Liver (tissue), 9 donors: ENCODE data around the gene CSTPP1. TPM values are rescaled to one million over a fixed set of nuclear protein-coding genes. Genes with fewer than 3 reads are reported as not detected.

Experiments used
- DNase-seq: peaks from one replicate; pipeline ENCODE4 v3.0.0-alpha.2; 2017; ENCODE audit warnings: low spot score
- H3K27ac ChIP-seq, 2 donors: one replicate each; pipeline ENCODE4 v1.7.0; 2013; ENCODE audit warnings: inconsistent platforms in 2 of 2, low read length in 2 of 2, control low read depth in 1 of 2, low read depth in 1 of 2, mild to moderate bottlenecking in 1 of 2
- H3K27me3 ChIP-seq, 4 donors: one replicate each; pipeline versions ENCODE4 v1.6.1 to v1.7.0; 2013; ENCODE audit warnings: low read length in 3 of 4, inconsistent platforms in 1 of 4, mild to moderate bottlenecking in 1 of 4, moderate library complexity in 1 of 4; ENCODE audit not compliant: control insufficient read depth in 4 of 4, insufficient read depth in 4 of 4
- H3K36me3 ChIP-seq, 4 donors: one replicate each; pipeline versions ENCODE4 v1.6.1 to v1.7.0; 2013; ENCODE audit warnings: low read length in 3 of 4, mild to moderate bottlenecking in 3 of 4, low read depth in 1 of 4, moderate library complexity in 1 of 4; ENCODE audit not compliant: control insufficient read depth in 4 of 4, insufficient read depth in 3 of 4
- H3K4me1 ChIP-seq, 4 donors: one replicate each; pipeline versions ENCODE4 v1.6.1 to v1.7.0; 2013; ENCODE audit warnings: low read length in 3 of 4, mild to moderate bottlenecking in 3 of 4, moderate library complexity in 1 of 4; ENCODE audit not compliant: control insufficient read depth in 4 of 4, insufficient read depth in 4 of 4
- H3K4me3 ChIP-seq, 3 donors: one replicate each; pipeline versions ENCODE4 v1.6.1 to v1.7.0; 2013; ENCODE audit warnings: low read length in 3 of 3, control low read depth in 1 of 3, low read depth in 1 of 3, mild to moderate bottlenecking in 1 of 3
- H3K9ac ChIP-seq, 2 donors: one replicate each; pipeline ENCODE4 v1.7.0; 2013; ENCODE audit warnings: low read length in 2 of 2, mild to moderate bottlenecking in 2 of 2, moderate library complexity in 2 of 2, control low read depth in 1 of 2, low read depth in 1 of 2
- H3K9me3 ChIP-seq, 4 donors: one replicate each; pipeline versions ENCODE4 v1.6.1 to v1.7.0; 2013; ENCODE audit warnings: low read length in 3 of 4; ENCODE audit not compliant: control insufficient read depth in 4 of 4
- ATF3 ChIP-seq: IDR thresholded peaks from 2 replicates; pipeline ENCODE4 v1.6.1; 2016; ENCODE audit warnings: antibody characterized with exemption
- EGR1 ChIP-seq, 2 donors: IDR thresholded peaks; 2 replicates each; pipeline ENCODE4 v1.6.1; 2016 to 2018; ENCODE audit warnings: antibody characterized with exemption in 2 of 2, low read depth in 2 of 2
- GABPA ChIP-seq, 2 donors: IDR thresholded peaks in 1 of 2; conservative IDR thresholded peaks in 1 of 2; 2 replicates each; pipeline ENCODE4 v1.6.1; 2016; ENCODE audit warnings: antibody characterized with exemption in 2 of 2, mild to moderate bottlenecking in 1 of 2, moderate library complexity in 1 of 2
- HNF4A ChIP-seq, 2 donors: conservative IDR thresholded peaks; 2 replicates each; pipeline ENCODE4 v1.6.1; 2016; ENCODE audit warnings: antibody characterized with exemption in 2 of 2, mild to moderate bottlenecking in 2 of 2
- HNF4G ChIP-seq: IDR thresholded peaks from 2 replicates; pipeline ENCODE4 v1.6.1; 2016; ENCODE audit warnings: antibody characterized with exemption
- JUND ChIP-seq, 2 donors: IDR thresholded peaks; 2 replicates each; pipeline ENCODE4 v1.6.1; 2016; ENCODE audit warnings: antibody characterized with exemption in 2 of 2
- MAX ChIP-seq: IDR thresholded peaks from 2 replicates; pipeline ENCODE4 v1.6.1; 2016; ENCODE audit warnings: antibody characterized with exemption
- NR2F2 ChIP-seq: IDR thresholded peaks from 2 replicates; pipeline ENCODE4 v1.6.1; 2016; ENCODE audit warnings: antibody characterized with exemption
- RAD21 ChIP-seq, 2 donors: IDR thresholded peaks; 2 replicates each; pipeline ENCODE4 v1.6.1; 2016; ENCODE audit warnings: antibody characterized with exemption in 2 of 2, mild to moderate bottlenecking in 2 of 2
- REST ChIP-seq: IDR thresholded peaks from 2 replicates; pipeline ENCODE4 v1.6.1; 2016; ENCODE audit warnings: antibody characterized with exemption, mild to moderate bottlenecking
- RXRA ChIP-seq, 2 donors: IDR thresholded peaks; 2 replicates each; pipeline ENCODE4 v1.6.1; 2017 to 2018; ENCODE audit warnings: antibody characterized with exemption in 2 of 2, mild to moderate bottlenecking in 1 of 2
- TAF1 ChIP-seq: conservative IDR thresholded peaks from 2 replicates; pipeline ENCODE4 v1.6.1; 2016; ENCODE audit warnings: antibody characterized with exemption, mild to moderate bottlenecking
- YY1 ChIP-seq: IDR thresholded peaks from 2 replicates; pipeline ENCODE4 v1.6.1; 2016; ENCODE audit warnings: antibody characterized with exemption, mild to moderate bottlenecking
- WGBS: extraction: QIAGEN DNeasy Blood & Tissue Kit; methylation state at CpG from one replicate; pipeline ENCODE4 v1.1.7; 2013; 5-methylcytosine and 5-hydroxymethylcytosine counted together
- polyA plus RNA-seq, 2 donors: library from polyadenylated mRNA; stranded (reverse) in 1 of 2; unstranded in 1 of 2; fragments of 200-250 nt in 1 of 2; fragments of >200 nt in 1 of 2; fragmentation: Nextera tagmentation in 1 of 2; extraction: Ambion mirVana in 1 of 2; gene quantifications; one replicate each; pipeline versions ENCODE4 v1.2.1 to v1.2.3, GENCODE V29; 2013 to 2015
- total RNA-seq, 2 donors: library from RNA; depleted of rRNA; stranded (reverse); fragments of >200 nt; gene quantifications; one replicate each; pipeline ENCODE4 v1.2.3, GENCODE V29; 2014
- donor health status: healthy.
- donor health status: healthy.
- donor health status: healthy.
- donor health status: healthy.
- donor health status: healthy.

CSTPP1 gene
- total and polyA plus RNA-seq, 4 donors, result 5.4 to 6.6 (median 5.7) TPM

- peak overlapping the region; percentile 33 to 64 (median 58) for H3K4me3 ChIP-seq
- H3K27me3 ChIP-seq, result no peaks in the 10 kb centered on the region
- WGBS, result 1% methylated on average over 31 of the region's 31 CpGs
- H3K4me1 ChIP-seq, result peaks cover 8 to 17% (median 16%) of the 10 kb centered on the region in 4 donors
- H3K9ac ChIP-seq, result no peak overlapping the region
- H3K9me3 ChIP-seq, result no peaks in the 10 kb centered on the region
- no peaks in the 10 kb centered on the region for H3K36me3 ChIP-seq
- no peak for TF ChIP-seq ATF3
- no peak for TF ChIP-seq RAD21 (IDR thresholded peaks at IDR 0.05)
- TF ChIP-seq NR2F2, result peak; percentile 75
- TF ChIP-seq REST, result no peak
- peak; percentile 28 for TF ChIP-seq HNF4G
- no peak for TF ChIP-seq YY1
- TF ChIP-seq RXRA (IDR thresholded peaks at IDR 0.05), result peak; percentile 48 to 57
- peak; percentile 74 to 83 for TF ChIP-seq HNF4A (conservative IDR thresholded peaks at IDR 0.05)
- TF ChIP-seq GABPA (IDR thresholded peaks at IDR 0.05 in 1 of 2, conservative IDR thresholded peaks at IDR 0.05 in 1 of 2), result peak in 1 of 2 donors; percentile 9
- no peak for DNase-seq
- H3K27ac ChIP-seq, result peak overlapping the region in 1 of 2 donors; percentile 2
Measured at GRCh38 chr11:46917109-46917761, 19.3 kb upstream of the CSTPP1 start.

GRCh38 chr11:46917762-46918082 is 18.8 kb upstream of the CSTPP1 start:
- H3K27me3 ChIP-seq, result no peaks in the 10 kb centered on the region
- peak overlapping the region; percentile 33 to 58 (median 35) for H3K4me3 ChIP-seq
- no peak overlapping the region for H3K9ac ChIP-seq
- H3K9me3 ChIP-seq, result no peaks in the 10 kb centered on the region
- H3K27ac ChIP-seq, result no peak overlapping the region
- no peak for DNase-seq
- no peaks in the 10 kb centered on the region for H3K36me3 ChIP-seq
- TF ChIP-seq EGR1 (IDR thresholded peaks at IDR 0.05; ENCODE audit: low read depth in 2 of 2) (no peak), REST (no peak), MAX (no peak), HNF4A (conservative IDR thresholded peaks at IDR 0.05) (no peak), YY1 (no peak), JUND (IDR thresholded peaks at IDR 0.05) (no peak), TAF1 (no peak), HNF4G (no peak)
- 3% methylated on average over 22 of the region's 22 CpGs for WGBS
- H3K4me1 ChIP-seq, result peaks cover 8 to 17% (median 16%) of the 10 kb centered on the region in 4 donors
